ENCODE measurements around the gene DNAJC22. TPM values are rescaled to one million over a fixed set of nuclear protein-coding genes. Genes with fewer than 3 reads are reported as not detected.

The DNAJC22 gene
- total RNA-seq, result 0.29 and 0.65 TPM in 2 replicates

GRCh38 chr12:49346659-49347310 lies at the start of gene DNAJC22:
Gene DNAJC22 (plus strand): TSS chr12:49346888. CDS start chr12:49348873, 1,985 bp downstream.

GRCh38 chr12:49322708-49323523 lies 23.8 kb upstream of the DNAJC22 start, which contains the start of gene TROAP:
Gene TROAP (plus strand): TSS chr12:49323255. CDS start chr12:49323609, 354 bp downstream.

GRCh38 chr12:49336645-49337584 lies 9.8 kb upstream of the DNAJC22 start, which contains the start of gene C1QL4:
Gene C1QL4 (minus strand): TSS chr12:49337188. CDS start chr12:49336477, 711 bp downstream.

GRCh38 chr12:49367381-49368239 lies 20.9 kb downstream of the DNAJC22 start, which contains the start of gene SPATS2:
Gene SPATS2 (plus strand): TSS chr12:49367462. CDS start chr12:49461013, 93,551 bp downstream.

Other genes with a start within 250 kb of the DNAJC22 start
- gene LMBR1L, start 236.0 kb upstream of the DNAJC22 start, total RNA-seq, result 72.9 and 91.5 TPM in 2 replicates
- 1,955 and 2,646 TPM in 2 replicates for gene TUBA1B, start 215.5 kb upstream of the DNAJC22 start, total RNA-seq
- gene TUBA1A, start 157.8 kb upstream of the DNAJC22 start, total RNA-seq, result 1,351 and 1,541 TPM in 2 replicates
- gene TUBA1C, start 81.8 kb upstream of the DNAJC22 start, total RNA-seq, result 577 and 800 TPM in 2 replicates
- gene PRPH, start 51.7 kb upstream of the DNAJC22 start, total RNA-seq, result not detected in 2 replicates
- gene TROAP, start 23.6 kb upstream of the DNAJC22 start, total RNA-seq, result 7.8 and 16.5 TPM in 2 replicates
- gene C1QL4, start 9.7 kb upstream of the DNAJC22 start, total RNA-seq, result 0.10 TPM in 1 of 2 replicates, not detected in the other
- 50.6 and 61.0 TPM in 2 replicates for gene SPATS2, start 20.6 kb downstream of the DNAJC22 start, total RNA-seq
- under 0.01 TPM in 1 of 2 replicates, not detected in the other for gene KCNH3, start 192.1 kb downstream of the DNAJC22 start, total RNA-seq
- gene MCRS1, start 221.3 kb downstream of the DNAJC22 start, total RNA-seq, result 68.9 and 78.4 TPM in 2 replicates

Measured in vein endothelial cell (primary cell).